HT1080 (cell line): ENCODE data around the gene MT3. TPM values are rescaled to one million over a fixed set of nuclear protein-coding genes. Genes with fewer than 3 reads are reported as not detected.

ENCODE experiments used
- DNase-seq: peaks from one replicate; pipeline ENCODE4 v3.0.0-alpha.2; 2015; ENCODE audit warnings: low read depth
- total RNA-seq: library from RNA; depleted of rRNA; stranded (reverse); fragments of >200 nt; shearing (Covaris generic); gene quantifications from 2 replicates; pipeline ENCODE4 v1.2.3, GENCODE V29; 2014; rRNA removed

MT3 gene
- total RNA-seq, 1 experiment from 2014 or later, result not detected

DNA sequence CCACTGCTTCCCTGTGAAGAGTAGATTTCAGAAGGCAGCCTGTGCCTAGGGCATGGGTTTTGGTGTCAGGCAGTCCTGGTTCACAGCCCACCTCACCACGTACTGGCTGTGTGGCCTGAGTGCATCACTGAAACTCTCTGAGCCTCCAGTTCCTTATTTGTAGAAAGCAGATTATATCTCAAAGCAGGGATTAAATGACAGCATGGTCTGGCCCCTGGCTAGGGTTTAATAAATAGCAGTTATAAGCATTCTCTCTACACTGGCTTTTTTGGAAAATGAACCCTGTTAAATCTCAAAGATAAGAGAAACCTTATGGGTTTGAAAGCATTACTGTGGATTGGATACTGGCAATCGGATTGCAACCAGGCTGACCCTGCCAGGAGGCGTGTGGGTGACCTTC lies 40.2 kb downstream of the MT3 start:
- DNase-seq, result no peak

DNA sequence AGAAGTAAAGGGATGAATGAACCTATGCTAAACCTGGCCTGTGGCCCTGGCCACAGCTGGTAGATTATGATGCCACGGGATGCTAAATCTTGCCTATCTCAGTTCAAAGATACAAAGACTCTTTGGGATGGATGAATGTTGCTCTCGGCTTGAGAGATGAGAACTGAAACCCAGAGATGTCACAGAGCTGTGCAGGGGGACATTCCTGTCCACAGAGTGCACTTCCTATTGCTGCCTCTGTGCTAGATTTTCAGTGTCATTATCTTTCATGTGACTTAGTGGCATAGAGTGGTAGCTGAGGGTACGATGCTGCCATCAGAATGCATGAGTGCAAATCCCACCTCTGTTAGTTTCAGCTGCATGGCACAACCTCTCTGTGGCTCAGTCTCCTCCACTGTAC lies 40.8 kb downstream of the MT3 start:
- no peak for DNase-seq

DNA sequence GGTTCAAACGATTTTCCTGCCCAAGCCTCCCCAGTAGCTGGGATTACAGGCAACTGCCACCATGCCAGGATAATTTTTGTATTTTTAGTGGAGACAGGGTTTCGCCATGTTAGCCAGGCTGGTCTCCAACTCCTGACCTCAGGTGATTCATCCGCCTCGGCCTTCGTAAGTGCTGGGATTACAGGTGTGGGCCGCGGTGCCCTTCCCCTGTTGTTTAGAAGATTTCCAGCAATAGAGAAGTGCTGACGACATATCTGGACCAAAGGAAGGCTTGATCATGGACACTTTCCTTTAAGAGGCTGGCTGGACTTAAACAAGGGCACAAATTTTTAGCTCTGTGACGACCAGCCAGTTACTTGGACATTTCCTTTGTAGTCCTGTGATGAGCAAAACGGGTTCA lies 41.9 kb downstream of the MT3 start:
- DNase-seq, result no peak

DNA sequence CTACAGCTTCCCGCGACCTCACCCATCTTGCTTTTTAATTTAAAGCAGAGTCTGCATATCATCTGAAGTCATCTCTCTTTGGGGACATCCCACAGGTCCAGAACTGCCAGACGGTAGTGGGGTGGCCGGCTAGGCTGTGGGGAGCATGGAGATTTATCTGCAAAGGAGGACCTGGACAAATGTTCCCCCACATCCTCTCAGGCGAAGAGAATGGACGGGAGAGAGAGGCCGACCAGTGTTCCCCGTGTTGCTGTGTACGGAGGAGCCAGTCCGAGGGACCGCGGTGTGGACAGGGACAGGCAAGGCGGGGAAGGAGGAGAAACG lies 42.5 kb downstream of the MT3 start:
- no peak for DNase-seq

DNA sequence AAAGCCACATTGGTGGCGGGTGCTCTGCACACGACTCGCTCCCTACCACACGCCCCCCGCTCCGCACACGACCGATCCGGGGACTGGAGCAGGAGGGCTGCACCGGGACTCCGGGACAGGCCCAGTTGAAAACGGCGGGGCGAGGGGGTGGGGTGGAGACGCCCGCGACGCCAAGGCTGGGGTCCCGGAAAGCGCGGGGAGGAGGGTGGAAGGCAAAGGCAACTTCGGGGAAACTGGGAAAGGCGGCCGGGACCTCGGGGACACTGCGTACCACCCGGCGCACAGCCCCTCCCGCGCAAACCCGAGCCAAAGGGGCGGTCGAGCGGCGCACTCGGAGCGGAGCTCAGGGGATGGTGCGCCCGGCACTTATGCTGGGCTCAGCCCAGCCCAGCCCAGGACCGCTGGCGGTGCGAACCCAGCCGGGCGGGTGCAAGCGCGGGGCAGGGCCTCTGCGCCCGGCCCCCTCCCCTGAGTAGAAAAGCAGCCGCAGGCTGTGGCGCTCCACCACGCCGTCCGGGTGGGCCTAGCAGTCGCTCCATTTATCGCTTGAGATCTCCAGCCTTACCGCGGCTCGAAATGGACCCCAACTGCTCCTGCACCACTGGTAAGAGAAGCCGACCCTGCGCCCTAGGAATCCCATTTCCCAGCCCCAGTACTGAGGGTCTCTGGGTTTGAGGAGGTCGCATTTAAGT lies 43.0 kb downstream of the MT3 start, which contains the start of gene MT1M:
Gene MT1M, plus strand, starts transcription at position 504 of the 692 bp plus-strand sequence. Its CDS starts 73 bp downstream, at position 577.
- DNase-seq, result no peak

DNA sequence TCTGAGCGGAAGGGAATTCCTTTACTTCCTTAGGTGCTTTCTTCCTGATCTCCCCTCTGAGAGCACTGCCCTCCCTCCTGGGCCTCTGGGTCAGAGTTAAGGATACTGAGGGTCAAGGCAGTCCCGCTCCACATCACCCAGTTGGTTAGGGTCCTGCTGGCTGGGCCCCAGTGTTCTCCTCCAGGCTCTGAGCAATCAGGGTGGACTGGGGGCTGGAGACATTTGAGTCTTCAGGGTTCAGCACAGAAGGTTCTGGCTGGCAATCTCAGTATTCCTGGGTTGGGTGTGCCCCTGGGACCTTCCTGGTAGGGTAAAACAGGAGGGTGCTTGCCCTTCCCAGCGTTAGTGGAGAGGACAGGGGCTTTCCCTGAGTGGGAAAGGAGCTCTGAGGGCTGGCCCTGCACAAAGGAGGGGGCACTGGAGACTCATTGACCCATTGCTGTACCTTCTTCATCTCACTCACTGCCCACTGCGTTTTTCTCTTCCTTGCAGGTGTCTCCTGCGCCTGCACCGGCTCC lies 43.6 kb downstream of the MT3 start:
- no peak for DNase-seq

DNA sequence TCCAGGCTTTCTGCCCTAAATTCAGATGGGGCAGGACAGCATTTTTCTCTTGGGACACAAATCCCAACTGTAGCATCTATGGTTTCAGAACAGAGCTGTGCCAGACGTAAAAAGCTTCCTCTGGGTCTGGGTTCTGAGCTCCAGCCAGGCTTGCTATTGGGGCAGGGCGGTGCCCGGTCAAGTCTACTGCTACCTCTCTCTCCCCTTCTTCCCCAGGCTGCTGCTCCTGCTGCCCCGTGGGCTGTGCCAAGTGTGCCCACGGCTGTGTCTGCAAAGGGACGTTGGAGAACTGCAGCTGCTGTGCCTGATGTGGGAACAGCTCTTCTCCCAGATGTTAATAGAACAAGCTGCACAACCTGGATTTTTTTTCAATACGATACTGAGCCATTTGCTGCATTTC lies 44.2 kb downstream of the MT3 start:
- no peak for DNase-seq

DNA sequence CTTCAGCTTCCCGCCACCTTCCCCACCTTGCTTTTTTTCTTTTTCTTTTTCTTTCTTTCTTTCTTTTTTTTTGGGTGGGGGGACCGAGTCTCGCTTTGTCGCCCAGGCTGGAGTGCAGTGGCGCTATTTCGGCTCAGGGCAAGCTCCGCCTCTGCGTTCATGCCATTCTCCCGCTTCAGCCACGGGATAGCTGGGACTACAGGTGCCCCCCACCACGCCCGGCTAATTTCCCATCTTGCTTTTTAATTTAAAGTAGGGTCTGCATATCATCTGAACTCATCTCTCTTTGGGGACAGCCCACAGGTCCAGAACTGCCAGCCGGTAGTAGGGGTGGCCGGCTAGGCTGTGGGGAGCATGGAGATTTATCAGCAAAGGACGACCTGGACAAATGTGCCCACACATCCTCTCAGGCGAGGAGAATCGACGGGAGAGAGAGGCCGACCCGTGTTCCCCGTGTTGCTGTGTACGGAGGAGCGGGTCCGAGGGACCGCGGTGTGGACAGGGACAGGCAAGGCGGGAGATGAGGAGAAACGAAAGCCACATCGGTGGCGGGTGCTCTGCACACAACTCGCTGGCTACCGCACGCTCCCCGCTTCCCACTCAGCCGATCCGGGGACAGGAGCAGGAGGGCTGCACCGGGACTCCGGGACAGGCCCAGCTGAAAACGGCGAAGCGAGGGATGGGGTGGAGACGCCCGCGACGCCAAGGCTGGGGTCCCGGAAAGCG lies 45.5 kb downstream of the MT3 start:
- no peak for DNase-seq

DNA sequence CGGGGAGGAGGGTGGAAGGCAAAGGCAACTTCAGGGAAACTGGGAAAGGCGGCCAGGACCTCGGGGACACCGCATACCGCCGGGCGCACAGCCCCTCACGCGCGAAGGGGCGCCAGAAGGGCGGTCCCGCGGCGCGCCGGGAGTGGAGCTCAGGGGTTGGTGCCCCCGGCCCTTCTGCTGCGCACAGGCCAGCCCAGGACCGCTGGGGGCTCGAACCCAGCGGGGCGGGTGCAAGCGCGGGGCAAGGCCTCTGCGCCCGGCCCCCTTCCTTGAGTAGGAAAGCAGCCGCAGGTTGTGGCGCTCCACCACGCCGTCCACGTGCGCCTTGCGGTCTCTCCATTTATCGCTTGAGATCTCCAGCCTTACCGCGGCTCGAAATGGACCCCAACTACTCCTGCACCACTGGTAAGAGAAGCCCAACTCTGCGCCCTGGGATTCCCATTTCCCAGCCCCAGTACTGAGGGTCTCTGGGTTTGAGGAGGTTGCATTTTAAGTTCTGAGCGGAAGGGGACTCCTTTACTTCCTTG lies 46.2 kb downstream of the MT3 start:
- no peak for DNase-seq

DNA sequence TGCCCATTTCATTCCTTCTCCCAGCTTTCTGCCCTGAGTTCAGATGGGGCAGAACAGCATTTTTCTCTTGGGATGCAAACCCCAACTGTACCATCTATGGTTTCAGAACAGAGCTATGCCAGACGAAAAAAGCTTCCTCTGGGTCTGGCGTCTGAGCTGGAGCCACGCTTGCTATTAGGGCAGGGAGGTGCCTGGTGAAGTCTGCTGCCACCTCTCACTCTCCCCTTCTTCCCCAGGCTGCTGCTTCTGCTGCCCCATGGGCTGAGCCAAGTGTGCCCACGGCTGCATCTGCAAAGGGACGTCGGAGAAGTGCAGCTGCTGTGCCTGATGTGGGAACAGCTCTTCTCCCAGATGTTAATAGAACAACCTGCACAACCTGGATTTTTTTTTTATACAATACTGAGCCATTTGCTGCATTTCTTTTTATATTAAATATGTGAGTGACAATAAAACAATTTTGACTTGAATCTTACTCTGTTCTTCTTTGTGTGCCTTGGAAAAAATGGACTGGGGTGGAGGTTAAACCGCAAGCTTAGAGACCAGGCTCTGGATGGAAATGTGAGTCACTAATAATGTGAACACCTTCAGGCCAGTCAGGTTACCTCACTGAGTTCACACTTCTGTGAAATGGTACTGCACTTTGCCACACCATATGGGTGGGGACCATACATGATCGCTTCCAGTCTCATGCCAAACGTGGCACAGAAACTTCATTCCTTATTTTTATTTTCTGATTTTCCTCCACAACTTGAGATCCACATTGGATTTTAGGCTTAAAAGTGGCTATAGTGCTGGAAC lies 47.5 kb downstream of the MT3 start:
- DNase-seq, result no peak

DNA sequence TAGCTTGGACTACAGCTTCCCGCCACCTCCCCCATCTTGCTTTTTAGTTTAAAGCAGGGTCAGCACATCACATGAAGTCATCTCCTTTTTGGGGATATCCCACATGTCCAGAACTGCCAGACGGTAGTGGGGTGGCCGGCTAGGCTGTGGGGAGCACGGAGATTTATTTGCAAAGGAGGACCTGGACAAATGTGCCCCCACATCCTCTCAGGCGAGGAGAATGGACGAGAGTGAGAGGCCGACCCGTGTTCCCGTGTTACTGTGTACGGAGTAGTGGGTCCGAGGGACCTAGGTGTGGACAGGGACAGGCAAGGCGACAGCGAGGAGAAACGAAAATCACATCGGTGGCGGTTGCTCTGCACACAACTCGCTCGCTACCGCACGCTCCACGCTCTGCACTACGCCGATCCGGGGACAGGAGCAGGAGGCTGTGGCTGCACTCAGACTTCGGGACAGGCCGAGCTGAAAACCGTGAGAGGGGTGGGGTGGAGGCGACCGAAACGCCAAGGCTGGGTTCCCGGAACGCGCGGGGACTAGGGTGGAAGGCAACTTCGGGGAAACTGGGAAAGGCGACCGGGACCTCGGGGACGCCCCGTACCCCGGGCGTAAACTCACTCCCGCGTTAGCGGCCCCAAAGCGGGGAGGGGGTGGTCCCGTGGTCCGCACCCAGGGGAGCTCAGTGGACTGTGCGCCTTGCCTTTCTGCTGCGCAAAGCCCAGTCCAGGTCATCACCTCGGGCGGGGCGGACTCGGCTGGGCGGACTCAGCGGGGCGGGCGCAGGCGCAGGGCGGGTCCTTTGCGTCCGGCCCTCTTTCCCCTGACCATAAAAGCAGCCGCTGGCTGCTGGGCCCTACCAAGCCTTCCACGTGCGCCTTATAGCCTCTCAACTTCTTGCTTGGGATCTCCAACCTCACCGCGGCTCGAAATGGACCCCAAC lies 48.8 kb downstream of the MT3 start, which contains the start of gene MT1A:
Gene MT1A, plus strand, starts transcription at position 853 of the 937 bp plus-strand sequence. Its CDS starts 73 bp downstream, at position 926.
- no peak for DNase-seq

DNA sequence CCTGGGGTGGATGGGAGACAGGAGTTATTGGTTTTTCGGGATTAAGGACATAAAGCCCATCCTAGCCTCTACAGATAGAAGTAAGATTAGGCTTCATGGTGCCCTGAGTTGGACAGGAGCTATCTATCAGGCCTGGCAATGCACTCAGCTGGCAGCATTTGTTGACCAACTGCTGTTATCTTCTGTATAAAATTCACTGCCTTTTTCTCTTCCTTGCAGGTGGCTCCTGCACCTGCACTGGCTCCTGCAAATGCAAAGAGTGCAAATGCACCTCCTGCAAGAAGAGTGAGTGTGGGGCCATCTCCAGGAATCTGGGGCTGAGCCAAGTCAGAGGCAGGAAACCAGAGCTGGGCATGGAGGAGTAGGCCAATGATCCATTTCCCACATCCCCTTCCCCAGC lies 49.7 kb downstream of the MT3 start:
- no peak for DNase-seq

DNA sequence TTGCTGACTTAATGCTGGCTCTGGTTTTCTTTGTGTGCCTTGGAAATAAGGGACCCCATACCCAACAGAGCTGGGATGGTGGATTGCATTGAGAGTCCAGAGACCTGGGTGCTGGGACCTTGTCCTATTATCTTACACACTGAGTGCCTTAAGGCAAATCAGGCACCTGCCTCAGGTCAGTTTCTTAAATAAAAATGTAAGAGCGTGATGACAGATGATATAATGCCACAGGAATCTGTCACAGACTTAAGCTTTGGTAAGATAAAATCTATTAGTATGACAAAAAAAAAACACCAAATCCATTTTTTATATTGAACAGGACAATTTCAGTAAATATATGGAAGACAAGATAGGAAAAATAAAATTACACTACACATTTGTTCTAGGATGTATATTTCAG lies 50.7 kb downstream of the MT3 start:
- no peak for DNase-seq

Other genes with a start within 250 kb of the MT3 start
- 113 and 117 TPM in 2 replicates for gene AMFR, start 164.0 kb upstream of the MT3 start, total RNA-seq
- gene NUDT21, start 138.2 kb upstream of the MT3 start, total RNA-seq, result 235 and 404 TPM in 2 replicates
- 99.0 and 121 TPM in 2 replicates for gene OGFOD1, start 138.0 kb upstream of the MT3 start, total RNA-seq
- 18.9 and 23.3 TPM in 2 replicates for gene BBS2, start 69.5 kb upstream of the MT3 start, total RNA-seq
- gene MT4, start 24.5 kb upstream of the MT3 start, total RNA-seq, result not detected in 2 replicates
- gene MT2A, start 19.1 kb downstream of the MT3 start, total RNA-seq, result 881 and 1,822 TPM in 2 replicates
- 533 and 612 TPM in 2 replicates for gene MT1E, start 36.3 kb downstream of the MT3 start, total RNA-seq
- not detected in 2 replicates for gene MT1M, start 43.1 kb downstream of the MT3 start, total RNA-seq
- gene MT1A, start 49.1 kb downstream of the MT3 start, total RNA-seq, result not detected in 2 replicates
- gene MT1B, start 62.4 kb downstream of the MT3 start, total RNA-seq, result not detected in 2 replicates
- gene MT1F, start 68.4 kb downstream of the MT3 start, total RNA-seq, result not detected in 2 replicates
- 0.33 and 1.4 TPM in 2 replicates for gene MT1G, start 78.5 kb downstream of the MT3 start, total RNA-seq
- gene MT1H, start 80.3 kb downstream of the MT3 start, total RNA-seq, result not detected in 2 replicates
- gene MT1X, start 92.9 kb downstream of the MT3 start, total RNA-seq, result 100 and 148 TPM in 2 replicates
- gene NUP93, start 140.6 kb downstream of the MT3 start, total RNA-seq, result 115 and 119 TPM in 2 replicates